Fibroblast of lung (primary cell): ENCODE results near the gene DNAAF1.

Experiments used
- EZH2 ChIP-seq: IDR thresholded peaks from 2 replicates; pipeline ENCODE4 v1.5.1; 2012; ENCODE audit warnings: low read length, control low read depth, mild to moderate bottlenecking; ENCODE audit errors: missing control alignments
- TF ChIP-seq, protein P1 (sequence below), 2 donors: IDR thresholded peaks in 1 of 2; conservative IDR thresholded peaks in 1 of 2; 1 replicate in 1 of 2; 2 replicates in 1 of 2; pipeline ENCODE4 v1.5.1; 2011 to 2012; ENCODE audit warnings: low read length in 2 of 2, control low read depth in 1 of 2, inconsistent platforms in 1 of 2, low read depth in 1 of 2, mild to moderate bottlenecking in 1 of 2

DNA sequence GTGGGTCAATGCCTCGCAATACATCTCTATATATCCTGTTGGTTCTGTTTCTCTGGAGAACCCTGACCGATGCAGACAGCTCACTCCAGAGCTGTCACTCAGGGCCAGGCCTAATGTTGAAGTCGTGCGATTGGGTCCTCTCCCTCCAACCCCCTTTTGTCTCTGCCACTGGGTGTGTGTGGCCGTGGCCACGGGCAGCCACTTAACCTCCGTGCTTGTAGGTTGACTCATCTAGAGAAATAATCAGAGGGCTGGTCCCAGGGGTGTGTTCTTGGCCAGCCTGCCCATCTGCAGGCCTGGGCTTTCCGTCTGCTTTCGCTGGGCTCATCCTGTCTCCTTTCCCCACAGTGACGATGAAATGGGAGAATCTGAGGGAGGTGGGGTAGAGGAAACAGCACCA is 53.3 kb downstream of the DNAAF1 start:
- TF ChIP-seq, protein P1, sequence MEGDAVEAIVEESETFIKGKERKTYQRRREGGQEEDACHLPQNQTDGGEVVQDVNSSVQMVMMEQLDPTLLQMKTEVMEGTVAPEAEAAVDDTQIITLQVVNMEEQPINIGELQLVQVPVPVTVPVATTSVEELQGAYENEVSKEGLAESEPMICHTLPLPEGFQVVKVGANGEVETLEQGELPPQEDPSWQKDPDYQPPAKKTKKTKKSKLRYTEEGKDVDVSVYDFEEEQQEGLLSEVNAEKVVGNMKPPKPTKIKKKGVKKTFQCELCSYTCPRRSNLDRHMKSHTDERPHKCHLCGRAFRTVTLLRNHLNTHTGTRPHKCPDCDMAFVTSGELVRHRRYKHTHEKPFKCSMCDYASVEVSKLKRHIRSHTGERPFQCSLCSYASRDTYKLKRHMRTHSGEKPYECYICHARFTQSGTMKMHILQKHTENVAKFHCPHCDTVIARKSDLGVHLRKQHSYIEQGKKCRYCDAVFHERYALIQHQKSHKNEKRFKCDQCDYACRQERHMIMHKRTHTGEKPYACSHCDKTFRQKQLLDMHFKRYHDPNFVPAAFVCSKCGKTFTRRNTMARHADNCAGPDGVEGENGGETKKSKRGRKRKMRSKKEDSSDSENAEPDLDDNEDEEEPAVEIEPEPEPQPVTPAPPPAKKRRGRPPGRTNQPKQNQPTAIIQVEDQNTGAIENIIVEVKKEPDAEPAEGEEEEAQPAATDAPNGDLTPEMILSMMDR (conservative IDR thresholded peaks at IDR 0.05 in 1 of 2, IDR thresholded peaks at IDR 0.05 in 1 of 2; ENCODE audit: low read depth in 1 of 2, low read length in 2 of 2), result no peak
- TF ChIP-seq EZH2, result no peak
